Omental fat pad (tissue), 4 donors: Measurements from ENCODE around the gene PDZRN4. TPM values are rescaled to one million over a fixed set of nuclear protein-coding genes. Genes with fewer than 3 reads are reported as not detected.

Experiments
- ATAC-seq: fragments of 150-250 bp; one replicate; pipeline ENCODE4 v1.9.1; 2016; ENCODE audit warnings: mild to moderate bottlenecking, moderate library complexity; ENCODE audit not compliant: low FRiP score
- DNase-seq: peaks from one replicate; pipeline ENCODE4 v3.0.0-alpha.2; 2019; ENCODE audit warnings: low spot score
- total RNA-seq, 4 donors: library from RNA; depleted of rRNA; stranded (reverse); fragments of >200 nt; gene quantifications; one replicate each; pipeline ENCODE4 v1.1.0, GENCODE V29; 2016
- TF ChIP-seq, protein P1 (sequence below), 3 donors: fragments of 450-650 bp; IDR thresholded peaks; one replicate each; pipeline ENCODE4 v1.5.1; 2016 to 2017; ENCODE audit warnings: antibody characterized with exemption in 3 of 3, mild to moderate bottlenecking in 3 of 3, moderate library complexity in 2 of 3

The PDZRN4 gene
- total RNA-seq, 4 donors from 2014 or later = 1.0 to 9.7 (median 4.3) TPM

DNA sequence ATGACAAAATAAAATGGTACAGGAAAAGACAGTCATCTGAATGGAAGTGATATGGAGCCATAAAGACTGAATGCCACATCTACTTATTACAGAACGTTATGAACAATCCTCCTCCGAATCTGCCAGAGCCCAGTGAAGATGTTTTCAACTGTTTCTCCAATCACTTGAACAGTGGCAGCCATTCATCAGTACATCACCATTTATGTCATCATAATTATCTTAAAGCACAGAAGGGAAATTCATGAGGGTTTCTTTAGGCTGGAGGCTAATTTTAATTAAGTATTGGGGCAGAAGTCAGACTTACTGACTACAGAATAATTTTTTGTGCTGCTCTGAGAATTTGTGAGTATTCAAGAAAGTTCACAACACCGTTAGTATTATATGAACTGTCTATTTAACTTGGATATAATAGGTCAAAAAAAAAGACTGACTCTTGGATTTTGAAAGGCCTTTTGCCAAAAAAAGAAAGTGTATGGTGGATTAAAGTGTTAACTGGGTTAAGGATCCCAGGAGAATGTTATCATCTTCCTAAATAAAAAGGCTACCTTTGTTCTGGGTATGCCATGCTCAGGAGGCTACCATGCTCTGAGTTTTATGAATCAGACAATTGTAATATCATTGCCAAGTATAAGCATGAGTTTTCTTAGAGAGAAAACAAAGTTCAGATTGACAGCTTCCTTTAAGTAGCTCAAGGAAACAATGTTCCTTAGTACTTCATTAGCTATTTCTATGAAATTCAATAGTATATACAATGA lies 40.1 kb downstream of the PDZRN4 start:
- ATAC-seq = no peak
- TF ChIP-seq, protein P1, sequence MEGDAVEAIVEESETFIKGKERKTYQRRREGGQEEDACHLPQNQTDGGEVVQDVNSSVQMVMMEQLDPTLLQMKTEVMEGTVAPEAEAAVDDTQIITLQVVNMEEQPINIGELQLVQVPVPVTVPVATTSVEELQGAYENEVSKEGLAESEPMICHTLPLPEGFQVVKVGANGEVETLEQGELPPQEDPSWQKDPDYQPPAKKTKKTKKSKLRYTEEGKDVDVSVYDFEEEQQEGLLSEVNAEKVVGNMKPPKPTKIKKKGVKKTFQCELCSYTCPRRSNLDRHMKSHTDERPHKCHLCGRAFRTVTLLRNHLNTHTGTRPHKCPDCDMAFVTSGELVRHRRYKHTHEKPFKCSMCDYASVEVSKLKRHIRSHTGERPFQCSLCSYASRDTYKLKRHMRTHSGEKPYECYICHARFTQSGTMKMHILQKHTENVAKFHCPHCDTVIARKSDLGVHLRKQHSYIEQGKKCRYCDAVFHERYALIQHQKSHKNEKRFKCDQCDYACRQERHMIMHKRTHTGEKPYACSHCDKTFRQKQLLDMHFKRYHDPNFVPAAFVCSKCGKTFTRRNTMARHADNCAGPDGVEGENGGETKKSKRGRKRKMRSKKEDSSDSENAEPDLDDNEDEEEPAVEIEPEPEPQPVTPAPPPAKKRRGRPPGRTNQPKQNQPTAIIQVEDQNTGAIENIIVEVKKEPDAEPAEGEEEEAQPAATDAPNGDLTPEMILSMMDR (IDR thresholded peaks at IDR 0.05) = no peak
- DNase-seq = no peak

DNA sequence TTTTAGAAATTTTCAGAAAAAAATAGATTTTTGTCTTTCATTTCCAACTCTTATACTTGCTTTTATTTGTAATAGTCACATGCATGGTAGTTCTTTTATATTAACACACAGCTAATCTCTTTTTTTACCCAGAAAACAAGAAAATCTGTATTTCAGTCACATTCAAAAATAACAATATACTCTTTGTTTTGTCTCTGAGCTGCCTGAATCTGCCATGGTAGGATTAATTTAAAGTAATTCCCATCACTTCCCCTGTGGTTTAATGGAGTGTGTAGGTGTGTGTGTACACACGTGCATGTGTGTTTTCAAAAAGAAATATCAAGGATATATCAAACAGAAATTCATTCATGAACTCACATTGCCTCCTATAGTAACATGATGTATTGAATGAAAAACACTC lies 42.6 kb downstream of the PDZRN4 start:
- no peak for DNase-seq
- TF ChIP-seq, protein P1 (IDR thresholded peaks at IDR 0.05) = no peak

DNA sequence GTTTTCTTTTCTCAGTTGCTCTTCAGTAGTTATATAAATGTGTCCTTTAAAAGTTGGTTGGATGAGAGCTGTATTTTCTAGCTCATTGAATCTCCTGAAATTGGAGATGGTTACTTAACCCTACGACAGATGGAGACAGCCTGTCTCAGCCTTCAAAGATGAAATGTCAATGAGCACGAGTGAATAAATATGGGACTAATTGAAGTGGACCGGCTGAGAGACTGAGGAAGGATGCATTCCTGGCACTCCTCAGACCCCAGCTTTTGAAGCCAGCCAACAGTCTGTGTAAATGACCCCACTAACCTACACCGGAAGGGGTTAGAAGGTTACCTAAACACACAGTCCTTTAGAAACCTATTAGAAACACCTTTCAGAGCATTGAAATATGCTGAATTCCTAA lies 46.6 kb downstream of the PDZRN4 start:
- DNase-seq = no peak
- no peak for ATAC-seq
- TF ChIP-seq, protein P1 (IDR thresholded peaks at IDR 0.05) = no peak

More for the DNA sequence above, 42.6 kb downstream of the PDZRN4 start:
- ATAC-seq = no peak

DNA sequence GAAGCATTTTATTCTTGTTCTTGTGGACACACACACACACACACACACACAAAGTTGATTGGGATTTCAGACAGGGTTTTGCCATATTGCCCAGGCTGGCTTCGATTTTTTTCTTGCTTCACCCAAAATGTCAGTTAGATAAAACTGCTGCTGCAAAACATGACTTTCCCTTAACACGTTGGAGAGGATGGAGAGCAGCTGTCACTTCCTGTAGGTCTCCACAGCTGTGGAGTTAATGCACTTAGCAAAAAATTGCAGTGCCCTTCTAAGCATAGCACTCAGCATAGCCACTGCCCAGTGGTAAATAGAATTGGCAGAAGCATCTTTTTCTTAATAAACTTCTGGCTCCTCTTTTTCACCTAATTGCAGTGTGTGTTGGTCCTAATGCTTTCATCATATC lies 54.5 kb downstream of the PDZRN4 start:
- ATAC-seq (no peak), DNase-seq (no peak)
- TF ChIP-seq, protein P1 (IDR thresholded peaks at IDR 0.05) = no peak

DNA sequence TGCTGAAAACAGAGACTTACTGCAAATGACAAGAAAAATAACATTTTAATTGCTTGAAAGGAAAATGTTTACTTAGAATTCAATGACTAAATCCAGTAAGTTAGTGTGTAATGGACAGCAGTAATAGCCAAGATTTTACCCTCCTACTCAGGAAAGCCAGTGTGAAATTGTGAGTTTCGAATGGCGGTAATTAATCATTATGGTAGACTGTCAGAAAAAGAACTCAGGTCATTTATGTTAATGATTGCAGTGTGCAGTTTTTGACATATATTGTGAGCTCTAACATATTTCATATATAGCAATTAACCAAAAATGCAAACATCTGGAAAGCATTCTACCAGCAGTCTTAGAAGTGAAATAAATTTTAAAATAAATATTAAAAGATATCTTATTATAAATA lies 60.3 kb downstream of the PDZRN4 start:
- TF ChIP-seq, protein P1 (IDR thresholded peaks at IDR 0.05) = no peak
- ATAC-seq (no peak), DNase-seq (no peak)

DNA sequence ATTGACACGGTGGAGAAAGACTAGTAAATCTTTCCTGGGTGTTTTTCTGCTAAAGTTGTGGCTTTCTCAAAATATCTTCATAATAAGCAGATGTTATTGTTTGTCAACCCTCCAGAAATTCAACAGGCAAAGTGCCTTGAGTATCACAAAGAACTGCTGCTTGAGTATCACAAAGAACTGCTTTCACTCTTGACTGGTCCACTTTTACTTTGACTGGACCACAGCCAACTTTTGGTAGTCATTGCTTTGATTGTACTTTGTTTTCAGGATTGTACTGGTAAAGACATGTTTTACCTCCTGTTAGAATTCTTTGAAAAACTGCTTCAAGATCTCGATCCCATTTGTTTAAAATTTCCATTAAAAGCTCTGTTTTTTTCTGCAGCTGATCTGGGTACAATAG lies 62.6 kb downstream of the PDZRN4 start:
- ATAC-seq = no peak
- DNase-seq = no peak
- TF ChIP-seq, protein P1 (IDR thresholded peaks at IDR 0.05) = no peak
